ENCODE data around the gene SLCO2B1. TPM values are rescaled to one million over a fixed set of nuclear protein-coding genes. Genes with fewer than 3 reads are reported as not detected.
A peak's percentile ranks its signal among the peaks of the same experiment; 100 is the strongest.

The SLCO2B1 gene
- total RNA-seq, 1 donor from 2014 or later, result 403 TPM

GRCh38 chr11:75145972-75146519, 4.9 kb upstream of the SLCO2B1 start:
- H3K36me3 ChIP-seq, result no peaks in the 10 kb centered on the region
- H3K27me3 ChIP-seq, result no peaks in the 10 kb centered on the region
- no peak overlapping the region for H3K27ac ChIP-seq
- H3K4me1 ChIP-seq, result no peaks in the 10 kb centered on the region
- TF ChIP-seq CTCF (IDR thresholded peaks at IDR 0.05), result no peak
- intact Hi-C loops (cut with DNase I), result no loop called here
- H3K4me3 ChIP-seq, result no peak overlapping the region
- H3K9me3 ChIP-seq, result no peaks in the 10 kb centered on the region
- peak in 1 of 2 donors; percentile 15 for DNase-seq (ENCODE audit: low spot score in 2 of 2)

- no peak for DNase-seq (ENCODE audit: low spot score in 2 of 2)
- intact Hi-C loops (cut with DNase I), result no loop called here
- Histone ChIP-seq H3K27me3 (no peaks in the 10 kb centered on the region), H3K9me3 (no peaks in the 10 kb centered on the region), H3K27ac (no peak overlapping the region), H3K4me3 (no peak overlapping the region), H3K36me3 (no peaks in the 10 kb centered on the region), H3K4me1 (no peaks in the 10 kb centered on the region)
- no peak for TF ChIP-seq CTCF (IDR thresholded peaks at IDR 0.05)
Measured at GRCh38 chr11:75146711-75147110, 4.2 kb upstream of the SLCO2B1 start.

- H3K27ac ChIP-seq, result no peak overlapping the region
- no peak for DNase-seq (ENCODE audit: low spot score in 2 of 2)
- H3K4me1 ChIP-seq, result no peaks in the 10 kb centered on the region
- H3K27me3 ChIP-seq, result no peaks in the 10 kb centered on the region
- intact Hi-C loops (cut with DNase I), result no loop called here
- no peak for TF ChIP-seq CTCF (IDR thresholded peaks at IDR 0.05)
- H3K9me3 ChIP-seq, result no peaks in the 10 kb centered on the region
- no peaks in the 10 kb centered on the region for H3K36me3 ChIP-seq
- H3K4me3 ChIP-seq, result no peak overlapping the region
Measured at GRCh38 chr11:75147191-75147874, 3.6 kb upstream of the SLCO2B1 start.

- Histone ChIP-seq H3K9me3 (no peaks in the 10 kb centered on the region), H3K4me1 (no peaks in the 10 kb centered on the region), H3K27me3 (no peaks in the 10 kb centered on the region), H3K27ac (no peak overlapping the region), H3K36me3 (no peaks in the 10 kb centered on the region), H3K4me3 (no peak overlapping the region)
- DNase-seq (ENCODE audit: low spot score in 2 of 2), result peak in 1 of 2 donors; percentile 69
- no peak for TF ChIP-seq CTCF (IDR thresholded peaks at IDR 0.05)
- intact Hi-C loops (cut with DNase I), result no loop called here
Measured at GRCh38 chr11:75147875-75148263, 3.0 kb upstream of the SLCO2B1 start.

- H3K27ac ChIP-seq, result no peak overlapping the region
- no peaks in the 10 kb centered on the region for H3K4me1 ChIP-seq
- TF ChIP-seq CTCF (IDR thresholded peaks at IDR 0.05), result no peak
- intact Hi-C loops (cut with DNase I), result no loop called here
- no peak overlapping the region for H3K4me3 ChIP-seq
- no peaks in the 10 kb centered on the region for H3K27me3 ChIP-seq
- no peaks in the 10 kb centered on the region for H3K36me3 ChIP-seq
- H3K9me3 ChIP-seq, result no peaks in the 10 kb centered on the region
- no peak for DNase-seq (ENCODE audit: low spot score in 2 of 2)
Measured at GRCh38 chr11:75148436-75148983, 2.4 kb upstream of the SLCO2B1 start.
